DND-41 (cell line): ENCODE measurements around the gene KIF26A.

ENCODE experiments used
- CTCF ChIP-seq: IDR thresholded peaks from 2 replicates; pipeline ENCODE4 v1.5.1; 2012; ENCODE audit warnings: borderline replicate concordance, low read length, moderate library complexity, mild to moderate bottlenecking; ENCODE audit not compliant: poor library complexity, severe bottlenecking; ENCODE audit errors: extremely low read depth
- EZH2 ChIP-seq: IDR thresholded peaks from 3 replicates; pipeline ENCODE4 v1.6.1; 2012; ENCODE audit warnings: borderline replicate concordance, low read depth, mild to moderate bottlenecking, moderate library complexity, low read length, inconsistent platforms; ENCODE audit not compliant: severe bottlenecking

DNA sequence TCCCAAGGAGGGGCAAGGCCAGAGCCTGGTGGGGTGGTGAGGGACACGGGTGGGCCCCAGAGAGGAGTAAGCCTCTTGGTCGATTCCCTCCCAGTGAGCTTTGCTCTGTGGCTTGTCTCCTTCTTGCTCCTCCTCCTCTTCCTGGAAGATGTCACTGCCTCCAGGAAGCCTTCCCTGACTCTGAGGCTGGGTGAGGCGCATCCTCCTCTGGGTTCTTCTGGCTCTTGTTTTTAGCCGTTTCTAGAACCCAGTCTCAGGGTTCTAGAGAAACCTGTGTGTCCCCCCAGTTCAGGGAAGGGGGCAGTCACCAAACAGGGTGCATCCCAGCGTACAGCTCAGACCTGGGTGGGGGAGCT, 12.6 kb downstream of the KIF26A start:
- TF ChIP-seq CTCF (no peak), EZH2 (no peak)
